SIG-M5 (cell line): ENCODE data around the gene CADM4.
"Not testable (repeated sequence)": the region's sequence is repeated elsewhere in the genome, so short reads cannot be mapped to it uniquely, and the experiment has no call there.

Experiments used
- DNase-seq: peaks from one replicate; lab custom pipeline; 2025; lab: John Stamatoyannopoulos, UW

The CADM4 gene, protein sequence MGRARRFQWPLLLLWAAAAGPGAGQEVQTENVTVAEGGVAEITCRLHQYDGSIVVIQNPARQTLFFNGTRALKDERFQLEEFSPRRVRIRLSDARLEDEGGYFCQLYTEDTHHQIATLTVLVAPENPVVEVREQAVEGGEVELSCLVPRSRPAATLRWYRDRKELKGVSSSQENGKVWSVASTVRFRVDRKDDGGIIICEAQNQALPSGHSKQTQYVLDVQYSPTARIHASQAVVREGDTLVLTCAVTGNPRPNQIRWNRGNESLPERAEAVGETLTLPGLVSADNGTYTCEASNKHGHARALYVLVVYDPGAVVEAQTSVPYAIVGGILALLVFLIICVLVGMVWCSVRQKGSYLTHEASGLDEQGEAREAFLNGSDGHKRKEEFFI

DNA sequence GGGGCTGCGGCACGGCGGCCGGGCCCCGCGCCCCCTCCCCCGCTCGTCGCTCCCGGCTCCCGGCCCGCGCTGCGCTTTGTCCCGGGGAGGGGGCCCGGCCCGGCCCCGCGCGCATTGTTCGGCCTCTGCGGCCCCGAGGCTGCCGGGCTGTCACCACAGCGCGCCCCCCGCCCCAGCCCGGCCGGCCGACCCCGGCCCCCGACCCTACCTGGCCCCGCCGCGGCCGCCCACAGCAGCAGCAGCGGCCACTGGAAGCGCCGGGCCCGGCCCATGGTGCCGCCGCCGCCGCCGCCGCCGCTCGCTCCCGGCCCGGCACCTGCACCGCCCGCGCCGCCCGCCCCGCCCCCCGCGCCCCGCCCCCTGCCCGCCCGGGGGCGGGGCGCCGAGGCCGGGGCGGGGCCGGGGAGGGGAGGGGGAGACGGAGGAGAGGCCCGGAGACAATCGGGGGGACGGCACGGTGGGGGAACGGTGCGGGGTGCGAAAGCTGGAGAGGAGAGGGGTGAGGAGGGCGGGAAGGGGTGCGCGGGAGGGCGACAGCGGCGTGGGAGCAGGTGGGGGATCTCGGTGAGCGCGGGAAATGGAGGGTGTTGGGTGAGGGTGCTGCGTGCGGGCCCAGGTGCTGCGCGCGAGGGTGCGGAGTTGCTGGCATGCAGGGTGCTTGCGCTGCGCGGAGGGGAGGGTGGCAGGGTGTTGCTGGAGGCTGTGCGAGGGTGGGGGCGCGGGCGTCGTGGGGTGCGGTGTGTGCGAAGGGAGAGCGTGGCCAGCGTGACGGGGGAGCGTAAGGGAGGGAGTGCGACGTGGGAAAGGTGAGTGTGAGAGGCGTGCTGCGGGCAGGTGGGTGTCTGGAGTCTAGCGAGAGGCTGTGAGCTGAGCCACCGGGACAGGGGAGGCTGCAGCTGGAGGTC, at the start of gene CADM4:
CADM4 (minus strand) TSS at position 332 of the 905 bp plus-strand sequence; CDS start at position 272, 60 bp downstream.
- no peak for DNase-seq

DNA sequence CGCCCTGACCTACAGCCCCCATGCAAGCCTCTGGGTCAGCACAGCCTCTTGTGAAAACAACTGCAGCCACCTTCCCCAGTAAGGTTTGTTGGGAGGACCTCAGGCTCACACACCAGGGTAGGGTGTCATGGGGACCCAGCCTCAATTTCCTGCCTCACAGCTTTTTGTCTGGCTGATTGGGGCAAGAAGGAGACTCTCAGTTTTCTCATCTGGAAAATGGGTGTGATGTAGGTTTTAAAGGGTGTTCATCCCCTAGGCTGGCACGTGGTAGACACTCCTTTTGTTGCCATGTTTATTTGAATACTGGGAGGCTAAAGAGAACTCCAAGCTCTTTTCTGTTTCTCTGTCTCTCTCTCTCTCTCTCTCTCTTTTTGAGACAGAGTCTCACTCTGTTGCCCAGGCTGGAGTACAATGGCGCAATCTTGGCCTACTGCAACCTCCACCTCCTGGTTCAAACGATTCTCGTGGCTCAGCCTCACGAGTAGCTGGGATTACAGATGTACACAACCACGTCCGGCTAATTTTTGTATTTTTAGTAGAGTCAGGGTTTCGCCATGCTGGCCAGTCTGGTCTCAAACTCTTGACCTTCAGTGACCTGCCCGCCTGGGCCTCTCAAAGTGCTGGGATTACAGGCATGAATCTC, 48.5 kb upstream of the CADM4 start:
- DNase-seq: no peak

DNA sequence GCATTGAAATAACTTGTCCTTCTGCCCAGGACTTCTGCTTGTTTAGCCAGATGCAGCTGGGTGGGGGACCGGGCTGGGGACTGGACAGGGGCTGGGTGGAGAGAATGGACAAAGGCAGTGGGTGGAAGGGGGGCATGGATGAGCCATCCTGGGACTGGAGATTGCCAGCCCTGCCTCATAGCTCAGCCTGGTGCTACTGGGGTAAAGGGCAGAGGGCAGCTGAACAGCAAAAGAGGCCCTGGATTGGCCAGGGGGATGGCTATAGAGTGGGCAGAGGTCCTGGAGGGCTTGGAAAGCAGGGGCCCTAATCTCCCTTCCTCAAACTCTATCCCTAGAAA, 48.0 kb upstream of the CADM4 start:
- DNase-seq: no peak

DNA sequence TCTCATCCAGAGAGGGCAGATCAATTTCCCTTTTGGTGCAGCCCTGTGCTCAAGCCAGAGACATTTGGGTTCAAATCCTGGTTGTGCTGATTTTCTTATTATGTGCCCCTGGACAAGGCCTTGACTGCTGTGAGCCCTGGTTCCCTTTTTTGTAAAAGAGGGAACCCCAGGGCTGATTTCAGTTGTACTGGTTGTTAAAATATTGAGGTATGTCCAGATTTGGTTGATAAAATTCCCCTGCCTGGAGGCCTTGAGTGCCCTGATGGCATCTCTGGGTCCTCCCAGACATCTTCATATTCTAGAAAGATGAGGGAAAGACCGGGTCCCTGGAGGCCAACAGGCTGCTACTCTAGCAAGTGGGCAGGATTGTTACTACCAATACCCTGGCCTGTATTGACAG, 44.7 kb upstream of the CADM4 start:
- no peak for DNase-seq

DNA sequence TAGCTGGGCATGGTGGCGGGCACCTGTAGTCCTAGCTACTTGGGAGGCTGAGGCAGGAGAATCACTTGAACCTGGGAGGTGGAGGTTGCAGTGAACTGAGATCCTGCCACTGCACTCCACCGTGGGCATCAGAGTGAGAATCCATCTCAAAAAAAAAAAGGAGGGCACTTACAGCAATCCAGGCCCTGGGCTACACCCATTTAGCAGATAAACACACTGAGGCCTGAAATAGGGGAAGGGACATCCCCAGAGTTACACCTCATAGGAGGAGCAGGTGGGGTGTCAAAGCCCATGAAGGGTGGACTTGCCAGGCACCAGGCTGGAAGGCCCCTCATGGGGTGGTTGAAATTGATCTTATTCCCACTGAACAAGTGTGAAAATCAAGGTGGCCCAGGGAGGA, 44.3 kb upstream of the CADM4 start:
- no peak for DNase-seq

DNA sequence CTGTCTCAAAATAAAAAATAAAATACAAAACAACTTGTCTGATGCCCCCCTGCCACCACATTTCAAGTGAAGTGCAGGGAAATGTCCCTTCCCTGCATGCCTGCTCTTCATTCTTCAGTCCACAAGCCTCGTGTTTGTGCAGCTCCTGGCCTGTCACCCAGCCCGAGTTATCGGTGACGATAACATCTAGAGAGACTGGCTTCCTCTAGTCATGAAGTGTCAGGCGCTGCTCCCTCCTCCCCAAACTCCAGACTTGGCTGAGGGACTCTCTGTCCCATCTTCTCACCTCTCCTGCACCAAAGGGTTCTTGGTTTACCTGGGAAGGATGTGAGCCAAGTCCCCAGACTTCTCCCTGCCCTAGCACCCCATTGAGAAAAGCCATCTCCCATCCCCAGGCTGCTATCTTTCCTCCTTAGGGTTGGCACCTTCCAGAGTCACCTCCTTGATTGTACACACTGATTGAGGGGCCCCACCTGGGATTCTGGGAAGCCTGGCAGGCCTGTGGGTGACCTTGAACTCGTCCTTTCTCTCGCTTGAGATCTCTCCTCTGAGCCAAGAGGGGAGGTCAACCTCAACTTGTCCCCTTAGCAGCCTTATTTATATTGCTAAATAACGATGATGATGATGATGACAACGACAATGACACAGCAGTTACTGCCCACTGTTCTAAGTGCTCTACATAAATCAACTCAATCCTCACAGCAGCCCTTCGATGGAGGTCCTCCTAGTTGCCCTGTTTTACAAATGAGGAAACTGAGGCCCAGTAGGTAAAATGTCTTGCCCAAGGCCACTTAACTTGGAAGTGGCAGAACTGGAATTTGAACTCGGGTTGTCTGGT, 43.4 kb upstream of the CADM4 start:
- no peak for DNase-seq

DNA sequence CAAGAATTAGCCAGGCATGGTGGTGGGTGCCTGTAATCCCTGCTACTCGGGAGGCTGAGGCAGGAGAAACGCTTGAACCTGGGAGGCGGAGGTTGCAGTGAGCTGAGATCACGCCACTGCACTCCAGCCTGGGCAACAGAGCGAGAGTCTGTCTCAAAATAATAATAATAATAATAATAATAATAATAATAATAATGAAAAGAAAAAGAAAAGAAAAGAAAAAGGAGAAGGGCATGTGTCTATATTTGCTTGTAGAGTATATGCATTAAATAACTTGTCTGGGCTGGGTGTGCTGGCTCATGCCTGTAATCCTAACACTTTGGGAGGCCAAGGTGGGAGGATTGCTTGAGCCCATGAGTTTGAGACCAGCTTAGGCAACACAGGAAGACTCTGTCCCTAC, 42.6 kb upstream of the CADM4 start:
- DNase-seq: not testable (repeated sequence)

DNA sequence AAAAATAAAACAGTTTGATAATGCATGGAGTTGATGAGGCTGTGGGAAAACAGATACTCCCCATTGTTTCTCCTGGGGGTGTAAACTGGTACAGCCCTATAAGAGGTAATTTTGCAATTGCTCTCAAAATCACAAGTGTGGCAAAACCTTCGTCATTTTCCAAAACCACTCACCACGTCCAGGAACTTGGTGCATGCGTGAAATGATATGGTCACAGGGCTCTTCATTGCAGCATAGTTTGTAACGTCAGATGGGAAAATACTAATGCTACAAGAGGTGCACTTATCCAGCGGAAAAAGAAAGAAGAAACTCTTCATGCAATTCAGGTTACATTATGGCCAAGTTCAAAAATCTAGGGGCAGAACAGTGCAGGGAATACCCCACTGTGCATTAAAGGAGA, 42.2 kb upstream of the CADM4 start:
- DNase-seq: no peak

DNA sequence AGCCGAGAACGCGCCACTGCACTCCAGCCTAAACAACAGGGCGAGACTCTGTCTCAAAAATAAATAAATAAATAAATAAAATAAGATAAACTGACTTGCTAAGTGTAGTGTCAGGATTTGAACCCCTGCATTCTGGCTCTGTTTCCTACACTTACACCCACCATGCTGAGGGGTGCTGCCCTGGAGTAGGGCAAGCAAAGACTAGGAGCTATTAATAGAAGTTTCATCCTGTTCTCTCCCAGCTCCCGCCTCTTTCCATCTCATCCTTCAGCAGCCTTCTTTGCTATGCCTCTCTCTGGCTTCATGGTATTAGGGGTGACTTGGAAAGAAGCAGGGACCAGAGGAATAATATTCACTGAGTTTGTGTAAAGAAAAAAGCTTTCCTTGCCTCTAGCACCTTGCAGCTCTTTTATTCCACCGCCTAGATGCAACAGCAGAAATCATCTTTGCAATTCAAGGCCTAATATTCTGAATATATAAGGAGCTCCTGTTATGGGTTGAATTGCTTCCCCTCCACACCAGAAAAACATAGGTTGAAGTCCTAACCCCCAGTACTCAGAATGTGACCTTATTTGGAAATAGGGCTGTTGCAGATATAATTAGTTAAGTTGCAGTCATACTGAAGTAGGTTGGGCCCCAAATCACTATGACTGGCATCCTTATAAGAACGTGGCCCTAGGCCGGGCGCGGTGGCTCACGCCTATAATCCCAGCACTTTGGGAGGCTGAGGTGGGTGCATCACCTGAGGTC, 39.0 kb upstream of the CADM4 start:
- no peak for DNase-seq

DNA sequence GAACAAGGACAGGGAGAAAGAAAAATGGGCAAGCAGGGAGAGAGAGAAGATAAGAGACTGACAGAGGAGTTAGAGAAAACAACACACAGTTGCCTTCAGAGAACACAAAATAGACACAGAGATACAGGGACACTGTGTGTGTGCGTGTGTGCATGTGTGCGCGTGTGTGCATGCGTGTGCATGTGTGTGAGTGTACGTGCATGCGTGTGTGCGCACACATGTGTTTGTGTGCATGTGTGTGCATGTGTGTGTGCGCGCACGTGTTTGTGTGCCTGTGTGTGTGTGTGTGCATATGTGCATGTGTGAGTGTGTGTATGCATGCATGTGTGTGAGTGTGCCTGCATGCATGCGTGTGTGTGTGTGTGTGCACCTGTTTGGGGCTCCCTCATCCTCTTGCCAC, 36.3 kb upstream of the CADM4 start:
- no peak for DNase-seq

DNA sequence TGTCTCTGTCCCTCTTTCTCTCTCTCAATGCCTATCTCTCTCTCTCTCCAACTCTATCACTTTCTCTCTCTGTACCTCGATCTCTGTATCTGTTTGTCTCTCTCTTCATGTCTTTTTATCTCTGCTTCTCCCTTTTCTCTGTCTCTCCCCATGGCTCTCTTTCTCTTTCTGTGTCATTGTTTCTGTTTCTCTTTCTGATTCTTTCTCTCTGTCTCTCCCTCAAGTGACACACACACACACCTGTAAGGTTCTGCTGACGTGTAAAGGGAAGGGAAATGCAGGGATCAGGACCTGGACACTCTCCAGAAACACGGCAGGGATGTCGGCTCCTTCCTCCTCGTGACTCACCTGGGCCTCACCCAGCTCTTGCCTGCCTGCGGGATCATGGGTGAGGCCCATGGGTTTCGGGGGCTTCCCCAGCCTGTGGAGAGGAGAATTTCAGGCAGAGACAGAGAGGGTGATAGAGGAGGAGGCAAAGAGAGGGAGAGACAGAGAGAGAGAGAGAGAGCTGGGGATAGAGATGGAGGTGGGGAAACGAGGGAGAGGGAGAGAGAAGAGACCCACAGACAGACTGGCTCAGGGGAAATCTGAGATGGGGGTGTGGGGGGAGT, 35.7 kb upstream of the CADM4 start:
- DNase-seq: no peak

DNA sequence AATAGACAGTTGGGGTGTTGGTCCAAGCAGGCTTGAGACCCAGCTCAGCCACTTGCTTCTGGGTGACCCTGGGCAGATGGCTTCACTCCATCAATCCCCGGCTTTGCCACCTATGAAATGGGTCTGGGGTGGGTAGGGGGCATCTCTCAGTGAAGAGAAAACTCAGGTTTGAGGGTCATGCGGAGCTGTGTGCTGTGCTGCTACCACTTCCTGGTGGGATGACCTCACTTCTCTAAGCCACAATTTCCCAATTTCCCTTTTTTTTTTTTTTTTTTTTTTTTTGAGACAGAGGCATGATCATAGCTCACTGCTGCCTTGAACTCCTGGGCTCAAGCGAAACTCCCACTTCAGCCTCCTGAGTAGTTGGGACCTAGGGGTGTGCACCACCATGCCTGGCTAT, 34.9 kb upstream of the CADM4 start:
- DNase-seq: no peak

DNA sequence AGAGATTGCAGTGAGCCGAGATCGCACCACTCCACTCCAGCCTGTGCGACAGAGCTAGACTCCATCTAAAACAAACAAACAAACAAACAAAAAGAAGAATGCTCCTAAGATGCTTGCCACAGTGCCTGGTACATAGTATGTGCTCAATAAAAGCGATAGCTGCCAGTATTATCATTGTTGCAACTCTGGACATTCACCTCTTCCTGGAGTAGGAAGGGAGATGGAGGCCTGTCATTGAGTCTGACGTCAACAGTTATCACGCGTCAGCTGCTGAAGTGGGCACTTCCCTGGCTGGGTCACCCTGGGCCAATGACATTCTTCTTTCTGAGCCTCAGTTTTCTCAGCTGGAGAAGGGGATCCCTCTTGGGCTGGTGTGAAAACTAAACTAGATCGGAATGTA, 34.5 kb upstream of the CADM4 start:
- no peak for DNase-seq

DNA sequence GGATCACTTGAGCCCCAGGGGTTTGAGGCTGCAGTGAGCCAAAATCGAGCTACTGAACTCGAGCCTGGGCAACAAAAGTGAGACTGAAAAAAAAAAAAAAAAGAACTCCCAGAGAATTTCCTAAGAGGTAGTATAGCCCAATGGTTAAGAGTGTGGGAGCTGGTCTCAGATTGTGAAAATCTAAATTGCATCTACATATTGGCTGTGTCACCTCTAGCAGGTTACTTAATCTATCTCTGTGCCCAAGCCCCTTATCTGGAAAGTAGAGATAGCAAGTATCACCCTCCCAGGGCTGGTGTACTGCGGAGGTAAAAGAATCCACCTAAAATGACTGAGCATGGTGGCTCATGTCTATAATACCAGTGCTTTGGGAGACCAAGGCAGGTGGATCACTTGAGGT, 34.0 kb upstream of the CADM4 start:
- no peak for DNase-seq

DNA sequence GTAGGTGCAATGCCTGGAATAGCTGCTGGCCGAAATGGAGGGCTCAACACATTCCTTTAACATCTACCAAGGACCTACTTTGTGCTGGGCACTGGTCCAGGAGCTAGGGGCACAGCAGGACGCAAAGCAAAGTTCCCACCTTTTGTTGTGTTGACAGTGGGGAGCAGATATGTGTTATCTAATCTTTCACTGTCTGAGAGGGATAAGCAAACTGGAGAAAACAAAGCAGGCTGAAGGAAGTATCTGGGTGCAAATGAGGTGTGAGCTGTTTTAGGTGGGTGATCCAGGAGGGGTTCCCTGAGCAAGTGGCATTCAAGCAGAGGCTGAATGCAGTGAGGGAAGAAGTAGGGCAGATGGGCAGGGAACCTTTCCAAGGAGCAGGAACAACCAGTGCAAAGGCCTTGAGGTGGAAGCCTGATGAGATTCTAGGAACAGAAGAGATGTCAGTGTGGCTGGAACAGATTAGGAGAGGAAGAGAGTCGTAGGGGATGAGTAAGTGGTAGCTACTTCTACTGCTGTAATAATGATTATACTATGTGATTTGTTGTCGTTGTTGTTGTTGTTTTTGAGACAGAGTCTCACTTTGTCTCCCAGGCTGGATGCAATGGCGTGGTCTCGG, 32.5 kb upstream of the CADM4 start:
- no peak for DNase-seq

DNA sequence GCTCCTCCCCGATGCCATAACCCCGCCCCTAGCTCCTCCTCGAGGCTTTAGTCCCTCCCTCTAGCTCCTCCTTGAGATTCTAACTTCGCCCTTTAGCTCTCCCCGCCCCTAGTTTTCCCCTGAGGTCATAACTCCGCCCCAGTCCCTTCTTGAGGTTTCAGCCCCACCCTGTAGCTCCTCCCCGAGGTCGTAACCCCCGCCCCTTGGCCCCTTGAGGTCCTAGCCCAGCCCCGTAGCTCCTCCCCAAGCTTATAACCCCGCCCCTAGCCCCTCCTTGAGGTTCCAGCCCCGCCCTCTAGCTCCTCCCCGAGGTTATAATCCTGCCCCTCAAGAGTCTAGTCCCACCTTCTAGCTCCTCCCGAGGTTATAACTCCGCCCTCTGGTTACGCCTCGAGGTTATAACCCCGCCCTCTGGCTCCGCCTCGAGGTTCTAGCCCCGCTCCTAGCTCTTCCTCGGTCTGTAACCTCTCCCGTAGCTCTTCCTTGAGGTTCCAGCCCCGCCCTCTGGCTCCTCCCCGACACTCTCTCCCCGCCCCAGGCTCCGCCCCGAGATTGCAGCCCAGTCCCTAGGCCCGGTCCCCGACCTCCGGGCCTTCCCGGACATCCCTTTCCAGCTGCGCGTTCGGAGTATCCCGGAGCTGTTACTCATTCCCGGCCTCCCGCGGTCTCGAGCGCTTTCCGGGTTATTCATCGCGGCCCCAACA, 28.9 kb upstream of the CADM4 start:
- DNase-seq: peak; percentile 92

DNA sequence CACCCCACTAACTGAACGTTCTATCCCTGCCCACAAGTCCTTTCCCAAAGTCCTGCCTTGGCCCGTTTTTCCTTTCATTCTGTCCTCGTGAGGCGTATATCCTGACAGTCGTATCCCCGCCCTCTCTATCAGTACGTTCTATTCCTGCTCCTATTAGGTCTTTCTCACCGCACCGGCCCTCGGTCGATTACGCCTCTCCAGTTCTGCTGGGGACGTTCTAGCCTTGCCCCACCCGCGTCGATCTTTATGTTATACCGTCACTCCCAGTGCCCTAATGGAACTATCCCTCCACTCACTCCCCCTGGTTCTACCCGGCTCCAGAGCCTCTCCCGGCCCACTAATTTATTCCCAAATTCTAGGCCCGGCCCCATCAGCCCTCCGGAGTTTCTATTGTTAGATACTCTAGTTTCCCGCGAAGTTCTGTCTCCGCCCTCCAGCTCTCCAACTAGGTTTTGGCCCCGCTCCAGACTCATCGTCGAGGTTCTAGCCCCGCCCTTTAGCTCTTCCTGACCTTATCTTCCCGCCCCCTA, 28.3 kb upstream of the CADM4 start:
- DNase-seq: no peak

DNA sequence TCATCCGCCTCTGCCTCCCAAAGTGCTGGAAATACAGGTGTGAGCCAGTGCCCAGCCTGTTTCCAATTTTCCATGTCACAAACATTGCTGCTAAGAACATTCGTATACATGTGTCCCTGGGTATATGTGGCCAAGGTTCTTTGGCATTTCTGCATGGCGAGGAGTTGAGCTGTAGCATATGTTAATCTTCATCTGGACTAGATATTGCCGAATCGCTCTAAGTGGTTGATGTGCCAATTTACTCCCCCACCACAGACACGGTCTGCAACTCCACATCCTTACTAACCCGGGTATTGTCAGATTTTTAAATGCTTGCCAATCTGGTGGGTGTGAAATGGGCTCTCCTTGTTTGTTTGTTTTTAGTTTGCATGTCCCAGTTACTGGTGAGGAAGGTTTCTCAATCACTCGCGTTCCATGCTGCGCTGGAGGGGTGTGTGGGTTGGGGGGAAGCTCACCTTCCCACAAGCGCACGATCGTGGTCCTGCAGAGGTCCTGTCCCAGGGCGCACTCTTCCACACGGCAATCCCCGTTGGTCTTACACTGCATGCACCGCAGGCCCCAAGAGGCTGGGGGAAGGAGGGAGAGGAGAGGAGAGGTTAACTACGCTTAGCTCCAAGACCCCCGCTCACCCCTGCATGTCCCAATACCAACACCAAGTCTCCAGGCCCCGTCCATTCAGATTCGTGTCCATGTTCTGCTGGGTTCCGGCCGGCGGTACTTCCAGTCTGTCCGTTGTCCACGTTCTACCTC, 27.7 kb upstream of the CADM4 start:
- DNase-seq: no peak

DNA sequence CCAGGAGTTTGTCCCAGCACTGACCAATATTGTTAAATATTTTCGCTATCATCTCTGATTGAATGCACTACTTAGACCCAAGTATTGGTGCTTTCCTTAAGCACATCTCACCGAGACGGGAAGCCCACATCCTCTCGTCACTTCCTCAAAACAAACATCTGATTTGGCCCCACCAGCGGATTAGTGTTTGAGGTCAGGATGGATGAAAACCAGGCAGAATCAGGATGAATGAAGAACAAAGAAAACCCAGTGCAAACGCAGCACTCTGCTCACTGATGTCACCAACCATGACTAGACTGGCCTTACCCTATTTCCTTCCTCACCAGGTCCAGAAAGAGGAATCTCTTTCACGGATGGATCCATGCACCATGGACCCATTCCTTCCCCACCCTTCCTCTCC, 24.4 kb upstream of the CADM4 start:
- DNase-seq: no peak
